IPS DF 4.7 (cell line): Measurements from ENCODE around the gene PPP1CB.
"Not testable (repeated sequence)": the region's sequence is repeated elsewhere in the genome, so short reads cannot be mapped to it uniquely, and the experiment has no call there.

Experiments used
- DNase-seq: peaks from one replicate; pipeline ENCODE4 v3.0.0-alpha.2; 2013; ENCODE audit warnings: low spot score; ENCODE audit errors: extremely low read depth

PPP1CB gene

GRCh38 chr2:28778392-28778791 lies 26.8 kb downstream of the PPP1CB start:
- DNase-seq = no peak

GRCh38 chr2:28779001-28779400 lies 27.4 kb downstream of the PPP1CB start:
- no peak for DNase-seq

GRCh38 chr2:28780496-28780895 lies 28.9 kb downstream of the PPP1CB start:
- no peak for DNase-seq

DNA sequence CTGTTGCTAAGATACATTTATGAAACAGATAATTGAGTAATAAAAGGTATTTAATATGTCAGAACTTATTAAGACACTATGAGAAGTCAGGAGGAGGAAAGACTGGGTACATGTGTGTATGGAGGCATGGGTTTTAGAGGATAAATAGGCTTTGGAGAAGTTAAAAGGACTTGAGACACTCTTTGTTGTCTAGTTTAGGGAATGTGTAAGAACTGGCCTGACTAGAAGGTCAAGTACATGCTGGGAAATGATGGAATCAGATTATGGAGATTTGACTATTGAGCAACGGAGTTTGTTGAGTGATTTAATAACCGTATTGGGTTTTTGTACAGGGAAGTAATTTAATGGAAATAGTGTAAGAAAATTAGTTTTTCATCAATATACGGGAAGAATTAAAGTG lies 30.8 kb downstream of the PPP1CB start:
- no peak for DNase-seq

GRCh38 chr2:28784570-28784969 lies 32.9 kb downstream of the PPP1CB start:
- not testable (repeated sequence) for DNase-seq

DNA sequence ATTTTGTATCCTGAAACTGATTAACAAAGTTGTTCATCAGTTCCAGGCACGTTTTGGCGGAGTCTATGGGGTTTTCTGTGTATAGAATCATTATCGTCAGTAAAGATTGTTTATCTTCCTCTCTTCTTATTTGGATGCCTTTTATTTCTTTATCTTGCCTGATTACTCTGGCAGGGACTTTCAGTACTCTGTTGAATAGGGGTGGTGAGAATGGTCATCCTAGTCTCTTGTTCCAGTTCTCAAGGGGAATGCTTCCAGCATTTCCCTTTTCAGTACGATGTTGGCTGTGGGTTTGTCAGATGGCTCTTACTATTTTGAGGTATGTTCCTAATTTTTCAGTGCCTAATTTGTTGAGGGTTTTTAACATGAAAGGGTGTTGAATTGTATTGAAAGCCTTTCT lies 45.0 kb downstream of the PPP1CB start:
- no peak for DNase-seq

GRCh38 chr2:28801726-28802125 lies 50.1 kb downstream of the PPP1CB start:
- DNase-seq = no peak

DNA sequence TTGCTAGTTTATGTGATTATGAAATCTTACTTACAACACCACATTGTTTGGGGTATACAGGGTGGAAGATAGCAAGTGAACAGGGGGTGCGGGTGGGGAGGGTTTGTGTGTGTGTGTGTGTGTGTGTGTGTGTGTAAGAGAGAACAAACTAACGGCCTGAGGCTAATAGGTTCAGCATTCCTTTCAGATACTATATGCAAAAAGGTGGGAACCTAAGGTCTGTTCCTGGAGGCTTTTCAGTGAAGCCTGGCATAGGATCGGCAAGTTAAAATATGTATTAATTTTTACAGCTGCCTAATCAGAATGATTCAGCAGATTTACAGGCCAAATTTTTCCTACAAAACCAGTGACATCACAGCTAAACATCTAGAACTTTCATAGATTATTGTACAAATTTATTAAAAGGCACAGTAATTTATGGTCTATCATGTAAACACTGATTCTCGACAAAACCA lies 51.4 kb downstream of the PPP1CB start:
- DNase-seq = no peak

- DNase-seq = no peak
Measured at GRCh38 chr2:28809927-28810326, 58.3 kb downstream of the PPP1CB start.

DNA sequence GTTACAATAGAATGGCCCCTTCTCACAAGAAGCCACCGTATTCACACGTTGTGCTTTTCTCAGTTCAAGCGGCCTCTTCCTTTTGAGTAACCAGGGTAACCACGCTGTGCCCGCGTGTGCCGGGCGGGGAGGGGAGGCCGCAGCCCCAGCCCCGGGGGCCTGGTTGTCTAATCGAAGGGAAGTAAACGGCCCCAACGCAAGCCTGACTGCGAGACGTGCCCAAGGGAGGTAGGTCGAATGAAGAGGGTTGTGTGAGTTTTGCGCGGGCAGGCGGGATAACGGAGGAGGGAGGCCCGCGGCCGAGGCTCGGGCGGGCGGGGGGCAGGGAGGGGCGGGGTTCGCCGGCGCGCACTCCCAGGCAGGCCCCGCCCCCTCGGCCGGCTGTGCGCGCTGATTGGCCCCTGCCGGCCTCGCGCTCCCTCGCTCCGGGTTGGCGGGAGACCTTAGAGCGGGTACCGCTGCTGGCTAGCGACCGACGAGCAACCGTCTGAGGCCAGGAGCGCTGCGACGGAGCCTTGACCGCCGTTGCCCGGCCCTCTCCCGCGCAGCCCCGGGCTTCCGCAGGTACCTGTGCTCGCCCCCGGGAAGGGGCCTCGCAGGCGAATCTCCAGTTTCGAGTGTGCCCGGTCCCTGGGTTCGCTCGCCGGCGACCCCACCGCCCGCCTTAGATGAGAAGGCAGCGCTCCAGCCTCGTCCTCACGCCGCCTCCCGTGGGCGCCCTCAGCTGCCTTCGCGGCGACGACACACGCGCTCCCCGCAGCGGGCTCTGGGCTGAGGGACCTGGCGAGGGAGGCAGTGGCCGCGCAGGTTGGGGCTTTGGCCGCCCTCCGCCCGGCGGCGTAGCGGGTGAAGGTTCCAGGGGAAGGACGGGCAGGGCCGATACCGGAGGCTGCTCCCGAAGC lies 59.0 kb downstream of the PPP1CB start, which contains the start of gene SPDYA:
Gene SPDYA, plus strand, starts transcription at position 451 of the 902 bp plus-strand sequence. CDS start 5,181 bp downstream, outside the sequence.
- DNase-seq = no peak

DNA sequence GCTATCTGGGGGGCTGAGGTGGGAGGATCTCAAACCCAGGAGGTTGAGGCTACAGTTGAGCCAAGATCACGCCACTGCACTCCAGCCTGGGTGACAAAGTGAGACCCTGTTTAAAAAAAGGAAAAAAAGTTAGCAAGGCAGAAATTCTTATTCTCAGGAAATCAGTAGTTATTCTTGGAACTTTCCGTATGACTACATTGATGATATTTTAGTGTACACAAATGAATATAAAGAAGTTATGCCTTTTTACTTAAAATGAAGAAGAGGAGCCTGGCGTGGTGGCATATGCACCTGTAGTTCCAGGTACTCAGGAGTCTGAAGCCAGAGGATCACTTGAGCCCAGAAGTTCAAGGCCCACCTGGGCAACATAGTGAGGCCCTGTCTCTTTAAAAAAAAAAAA lies 66.4 kb downstream of the PPP1CB start:
- no peak for DNase-seq

DNA sequence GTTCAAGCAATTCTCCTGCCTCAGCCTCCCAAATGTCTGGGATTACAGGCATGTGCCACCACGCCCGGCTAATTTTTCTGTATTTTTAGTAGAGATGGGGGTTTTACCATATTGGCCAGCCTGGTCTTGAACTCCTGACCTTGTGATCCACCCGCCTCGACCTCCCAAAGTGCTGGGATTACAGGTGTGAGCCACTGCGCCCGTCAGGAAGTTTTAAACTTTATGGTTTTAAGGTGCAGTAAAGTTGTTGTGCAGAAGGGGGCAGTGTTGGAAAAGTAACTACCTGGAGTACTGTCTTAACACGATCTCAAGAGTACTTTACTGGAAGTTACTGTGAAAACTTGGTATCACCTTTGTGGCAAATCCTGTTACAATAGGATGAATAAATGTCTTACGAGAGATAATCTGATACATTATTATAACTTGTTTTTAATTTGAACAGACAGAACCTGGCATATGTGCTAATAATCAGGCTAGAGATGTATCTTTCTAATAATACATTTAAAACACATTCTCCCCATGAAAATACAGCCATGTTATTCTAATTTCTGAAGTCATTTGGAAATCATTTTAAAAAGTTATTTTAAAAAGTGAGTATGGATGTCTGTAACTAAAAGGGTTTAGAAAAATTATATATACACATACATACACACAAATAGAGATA lies 69.8 kb downstream of the PPP1CB start:
- peak; percentile 76 for DNase-seq

- DNase-seq = no peak
Measured at GRCh38 chr2:28822036-28822435, 70.4 kb downstream of the PPP1CB start.

- no peak for DNase-seq
Measured at GRCh38 chr2:28824207-28824606, 72.6 kb downstream of the PPP1CB start.

- no peak for DNase-seq
Measured at GRCh38 chr2:28824870-28825269, 73.2 kb downstream of the PPP1CB start.

GRCh38 chr2:28828382-28828781 lies 76.8 kb downstream of the PPP1CB start:
- DNase-seq = no peak

DNA sequence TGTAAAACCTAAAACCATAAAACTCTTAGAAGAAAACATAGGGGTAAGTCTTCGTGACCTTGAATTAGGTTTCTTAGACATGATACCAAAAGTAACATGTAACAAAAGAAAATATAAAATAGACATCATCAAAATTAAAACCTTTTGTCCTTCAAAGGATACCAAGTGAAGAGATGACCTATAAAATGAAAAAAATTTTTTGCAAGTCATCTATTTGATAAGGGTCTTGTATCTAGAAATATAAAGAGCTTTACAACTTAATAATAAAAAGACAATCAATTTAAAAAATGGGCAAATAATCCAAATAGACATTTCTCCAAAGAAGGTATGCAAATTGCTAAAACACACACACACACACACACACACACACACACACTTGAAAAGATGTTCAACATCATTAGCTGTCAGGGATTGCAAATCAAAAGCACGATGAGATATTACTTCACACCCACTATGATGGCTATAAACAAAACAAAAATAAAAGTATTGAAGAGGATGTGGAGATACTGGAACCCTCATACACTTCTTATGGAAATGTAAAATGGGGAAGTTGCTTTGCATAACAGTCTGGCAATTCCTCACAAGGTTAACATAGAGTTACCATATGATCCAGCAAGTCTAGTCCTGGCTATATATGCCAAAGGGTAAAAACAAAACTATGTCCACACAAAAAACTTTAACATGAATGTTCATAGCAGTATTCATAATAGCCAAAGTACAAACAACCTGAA lies 82.3 kb downstream of the PPP1CB start:
- DNase-seq = no peak

GRCh38 chr2:28835781-28836180 lies 84.2 kb downstream of the PPP1CB start:
- no peak for DNase-seq

GRCh38 chr2:28838971-28839370 lies 87.3 kb downstream of the PPP1CB start:
- no peak for DNase-seq

DNA sequence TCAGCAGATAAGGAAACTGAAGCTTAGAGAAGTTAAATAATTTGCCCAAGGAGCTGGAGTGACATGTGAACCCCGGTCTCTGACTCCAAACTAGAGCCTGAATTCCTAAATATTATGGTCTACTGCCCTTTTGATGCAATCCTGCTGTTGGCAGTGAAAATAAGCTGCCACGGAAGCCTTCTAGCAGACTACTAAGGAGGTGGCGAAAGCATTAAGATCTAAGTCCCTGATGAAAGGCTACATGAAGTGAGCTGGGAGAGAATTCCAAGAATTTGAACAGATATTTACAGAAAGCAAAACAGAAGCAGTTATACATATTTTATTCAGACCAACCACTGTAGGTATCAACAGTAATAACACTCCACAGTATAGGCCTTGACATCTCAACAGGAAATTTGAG lies 90.4 kb downstream of the PPP1CB start:
- no peak for DNase-seq
